Hematopoietic multipotent progenitor cell treated with erythropoietin and hydrocortisone succinate and interleukin-3 and kit ligand, for 4 days (in vitro differentiated cells): ENCODE results near the gene EIF2AK3.
A peak's percentile ranks its signal among the peaks of the same experiment; 100 is the strongest.
"Not testable (repeated sequence)": the region's sequence is repeated elsewhere in the genome, so short reads cannot be mapped to it uniquely, and the experiment has no call there.

ENCODE experiments used
- DNase-seq: peaks from one replicate; pipeline ENCODE4 v3.0.0-alpha.2; 2015

EIF2AK3 gene

GRCh38 chr2:88632569-88632968 is 5.3 kb upstream of the EIF2AK3 start:
- DNase-seq, result no peak

- DNase-seq, result no peak
Observed at GRCh38 chr2:88628571-88628939, 1.3 kb upstream of the EIF2AK3 start.

- peak; percentile 97 for DNase-seq
Observed at GRCh38 chr2:88627856-88628570, 749 bp upstream of the EIF2AK3 start.

- DNase-seq, result peak; percentile 52
Observed at GRCh38 chr2:88626171-88627054, 851 bp downstream of the EIF2AK3 start.

- DNase-seq, result no peak
Observed at GRCh38 chr2:88624477-88624876, 2.8 kb downstream of the EIF2AK3 start.

- not testable (repeated sequence) for DNase-seq
Observed at GRCh38 chr2:88623831-88624465, 3.3 kb downstream of the EIF2AK3 start.

- no peak for DNase-seq
Observed at GRCh38 chr2:88622307-88622706, 5.0 kb downstream of the EIF2AK3 start.

- DNase-seq, result no peak
Observed at GRCh38 chr2:88621432-88621831, 5.8 kb downstream of the EIF2AK3 start.

GRCh38 chr2:88620015-88620414 is 7.2 kb downstream of the EIF2AK3 start:
- no peak for DNase-seq

- DNase-seq, result no peak
Observed at GRCh38 chr2:88615822-88616221, 11.4 kb downstream of the EIF2AK3 start.

- peak; percentile 49 for DNase-seq
Observed at GRCh38 chr2:88614497-88615157, 12.6 kb downstream of the EIF2AK3 start.

GRCh38 chr2:88613921-88614320 is 13.3 kb downstream of the EIF2AK3 start:
- DNase-seq, result no peak

GRCh38 chr2:88608184-88608583 is 19.1 kb downstream of the EIF2AK3 start:
- no peak for DNase-seq

GRCh38 chr2:88607416-88607815 is 19.8 kb downstream of the EIF2AK3 start:
- no peak for DNase-seq

GRCh38 chr2:88606371-88607030 is 20.8 kb downstream of the EIF2AK3 start:
- DNase-seq, result no peak

GRCh38 chr2:88603146-88603545 is 24.1 kb downstream of the EIF2AK3 start:
- no peak for DNase-seq

- DNase-seq, result peak; percentile 54
Observed at GRCh38 chr2:88602022-88602421, 25.2 kb downstream of the EIF2AK3 start.

- peak; percentile 66 for DNase-seq
Observed at GRCh38 chr2:88601286-88601685, 26.0 kb downstream of the EIF2AK3 start.

- peak; percentile 47 for DNase-seq
Observed at GRCh38 chr2:88600038-88600465, 27.2 kb downstream of the EIF2AK3 start.

GRCh38 chr2:88599527-88599926 is 27.7 kb downstream of the EIF2AK3 start:
- peak; percentile 24 for DNase-seq

- DNase-seq, result no peak
Observed at GRCh38 chr2:88597168-88597567, 30.1 kb downstream of the EIF2AK3 start.

GRCh38 chr2:88596141-88596830 is 31.0 kb downstream of the EIF2AK3 start:
- no peak for DNase-seq
